ENCODE data around the gene CPNE6.

The CPNE6 gene

GRCh38 chr14:24076302-24076601 lies 4.9 kb downstream of the CPNE6 start:
- no peak overlapping the region for H3K18ac ChIP-seq (ENCODE audit: low read depth in 1 of 2, low read length in 2 of 2)
- H3K27ac ChIP-seq (ENCODE audit: low read length, poor library complexity, severe bottlenecking), result no peak overlapping the region
- no peak overlapping the region for H2BK15ac ChIP-seq (ENCODE audit: low read depth, poor library complexity, severe bottlenecking)
- H3K9me3 ChIP-seq (ENCODE audit: control insufficient read depth, low read length), result no peaks in the 10 kb centered on the region
- H4K91ac ChIP-seq (ENCODE audit: low read length), result no peak overlapping the region
- no peak overlapping the region for H3K14ac ChIP-seq (ENCODE audit: low read length in 2 of 2)
- H3K9ac ChIP-seq (ENCODE audit: low read length), result no peak overlapping the region
- H3K79me1 ChIP-seq (replicated peaks; ENCODE audit: low read length, poor library complexity, severe bottlenecking), result peaks cover 2% of the 10 kb centered on the region
- H3K4ac ChIP-seq (ENCODE audit: low read depth in 1 of 2, low read length in 2 of 2), result no peak overlapping the region
- no peak overlapping the region for H3K4me2 ChIP-seq (ENCODE audit: low read length, poor library complexity, severe bottlenecking)
- H3K23ac ChIP-seq (ENCODE audit: low read length in 2 of 2), result no peak overlapping the region
- 84% methylated on average over 8 of the region's 10 CpGs for WGBS
- peaks cover 72 to 88% of the 10 kb centered on the region in 2 experiments for H3K27me3 ChIP-seq (ENCODE audit: control insufficient read depth in 1 of 2, insufficient read depth in 1 of 2, low read length in 2 of 2)
- no peak overlapping the region for H3K4me3 ChIP-seq (ENCODE audit: insufficient read depth in 1 of 2, low read depth in 1 of 2, low read length in 2 of 2)
- H2AK5ac ChIP-seq (ENCODE audit: low read length, severe bottlenecking), result no peak overlapping the region
- no peak overlapping the region for H2BK120ac ChIP-seq (ENCODE audit: low read depth, low read length)
- no peak overlapping the region for H2BK5ac ChIP-seq (ENCODE audit: low read depth, low read length, poor library complexity, severe bottlenecking)
- no peak overlapping the region for H2AFZ ChIP-seq (ENCODE audit: low read depth, low read length)
- no peak for DNase-seq
- H3K4me1 ChIP-seq (ENCODE audit: control insufficient read depth, insufficient read depth, low read depth, low read length), result peaks cover 7% of the 10 kb centered on the region
- no peaks in the 10 kb centered on the region for H3K36me3 ChIP-seq (ENCODE audit: control insufficient read depth in 1 of 2, insufficient read depth in 2 of 2, low read depth in 1 of 2, low read length in 2 of 2)
- no peak overlapping the region for H4K8ac ChIP-seq (ENCODE audit: low read length)
- no peak overlapping the region for H2BK12ac ChIP-seq (ENCODE audit: low read length in 2 of 2)

GRCh38 chr14:24077086-24077485 lies 5.7 kb downstream of the CPNE6 start:
- H3K23ac ChIP-seq (ENCODE audit: low read length in 2 of 2), result no peak overlapping the region
- H3K36me3 ChIP-seq (ENCODE audit: control insufficient read depth in 1 of 2, insufficient read depth in 2 of 2, low read depth in 1 of 2, low read length in 2 of 2), result no peaks in the 10 kb centered on the region
- WGBS, result 93% methylated on average over 23 of the region's 23 CpGs
- no peak overlapping the region for H3K4me3 ChIP-seq (ENCODE audit: insufficient read depth in 1 of 2, low read depth in 1 of 2, low read length in 2 of 2)
- H2AK5ac ChIP-seq (ENCODE audit: low read length, severe bottlenecking), result no peak overlapping the region
- peaks cover 10% of the 10 kb centered on the region for H3K4me1 ChIP-seq (ENCODE audit: control insufficient read depth, insufficient read depth, low read depth, low read length)
- H3K18ac ChIP-seq (ENCODE audit: low read depth in 1 of 2, low read length in 2 of 2), result no peak overlapping the region
- no peak overlapping the region for H3K9ac ChIP-seq (ENCODE audit: low read length)
- no peak overlapping the region for H2BK12ac ChIP-seq (ENCODE audit: low read length in 2 of 2)
- peaks cover 75 to 84% of the 10 kb centered on the region in 2 experiments for H3K27me3 ChIP-seq (ENCODE audit: control insufficient read depth in 1 of 2, insufficient read depth in 1 of 2, low read length in 2 of 2)
- H3K9me3 ChIP-seq (ENCODE audit: control insufficient read depth, low read length), result no peaks in the 10 kb centered on the region
- no peak overlapping the region for H4K8ac ChIP-seq (ENCODE audit: low read length)
- H3K4ac ChIP-seq (ENCODE audit: low read depth in 1 of 2, low read length in 2 of 2), result no peak overlapping the region
- H2AFZ ChIP-seq (ENCODE audit: low read depth, low read length), result no peak overlapping the region
- H4K91ac ChIP-seq (ENCODE audit: low read length), result no peak overlapping the region
- H3K79me1 ChIP-seq (replicated peaks; ENCODE audit: low read length, poor library complexity, severe bottlenecking), result peaks cover 2% of the 10 kb centered on the region
- H3K4me2 ChIP-seq (ENCODE audit: low read length, poor library complexity, severe bottlenecking), result no peak overlapping the region
- DNase-seq, result no peak
- H2BK5ac ChIP-seq (ENCODE audit: low read depth, low read length, poor library complexity, severe bottlenecking), result no peak overlapping the region
- no peak overlapping the region for H3K14ac ChIP-seq (ENCODE audit: low read length in 2 of 2)
- H2BK15ac ChIP-seq (ENCODE audit: low read depth, poor library complexity, severe bottlenecking), result no peak overlapping the region
- no peak overlapping the region for H3K27ac ChIP-seq (ENCODE audit: low read length, poor library complexity, severe bottlenecking)
- no peak overlapping the region for H2BK120ac ChIP-seq (ENCODE audit: low read depth, low read length)

GRCh38 chr14:24078146-24078545 lies 6.8 kb downstream of the CPNE6 start:
- Histone ChIP-seq H3K4me1 (ENCODE audit: control insufficient read depth, insufficient read depth, low read depth, low read length) (peaks cover 10% of the 10 kb centered on the region), H3K4me2 (ENCODE audit: low read length, poor library complexity, severe bottlenecking) (no peak overlapping the region), H2BK12ac (ENCODE audit: low read length in 2 of 2) (no peak overlapping the region), H3K14ac (ENCODE audit: low read length in 2 of 2) (no peak overlapping the region), H2BK15ac (ENCODE audit: low read depth, poor library complexity, severe bottlenecking) (no peak overlapping the region), H3K4me3 (ENCODE audit: insufficient read depth in 1 of 2, low read depth in 1 of 2, low read length in 2 of 2) (no peak overlapping the region), H3K27me3 (ENCODE audit: control insufficient read depth in 1 of 2, insufficient read depth in 1 of 2, low read length in 2 of 2) (peaks cover 76 to 84% of the 10 kb centered on the region in 2 experiments), H4K91ac (ENCODE audit: low read length) (no peak overlapping the region), H2AFZ (ENCODE audit: low read depth, low read length) (no peak overlapping the region), H2BK5ac (ENCODE audit: low read depth, low read length, poor library complexity, severe bottlenecking) (no peak overlapping the region), H3K18ac (ENCODE audit: low read depth in 1 of 2, low read length in 2 of 2) (no peak overlapping the region), H3K9ac (ENCODE audit: low read length) (no peak overlapping the region), H3K79me1 (replicated peaks; ENCODE audit: low read length, poor library complexity, severe bottlenecking) (peaks cover 2% of the 10 kb centered on the region), H3K9me3 (ENCODE audit: control insufficient read depth, low read length) (no peaks in the 10 kb centered on the region), H3K36me3 (ENCODE audit: control insufficient read depth in 1 of 2, insufficient read depth in 2 of 2, low read depth in 1 of 2, low read length in 2 of 2) (no peaks in the 10 kb centered on the region), H2BK120ac (ENCODE audit: low read depth, low read length) (no peak overlapping the region), H3K23ac (ENCODE audit: low read length in 2 of 2) (no peak overlapping the region), H2AK5ac (ENCODE audit: low read length, severe bottlenecking) (no peak overlapping the region), H4K8ac (ENCODE audit: low read length) (no peak overlapping the region), H3K4ac (ENCODE audit: low read depth in 1 of 2, low read length in 2 of 2) (no peak overlapping the region), H3K27ac (ENCODE audit: low read length, poor library complexity, severe bottlenecking) (no peak overlapping the region)
- WGBS, result 53% methylated on average over 3 of the region's 3 CpGs
- no peak for DNase-seq

GRCh38 chr14:24079491-24080141 lies 8.3 kb downstream of the CPNE6 start:
- H4K8ac ChIP-seq (ENCODE audit: low read length), result no peak overlapping the region
- no peak overlapping the region for H3K4ac ChIP-seq (ENCODE audit: low read depth in 1 of 2, low read length in 2 of 2)
- no peak overlapping the region for H4K91ac ChIP-seq (ENCODE audit: low read length)
- H3K4me1 ChIP-seq (ENCODE audit: control insufficient read depth, insufficient read depth, low read depth, low read length), result peaks cover 10% of the 10 kb centered on the region
- no peak overlapping the region for H3K4me2 ChIP-seq (ENCODE audit: low read length, poor library complexity, severe bottlenecking)
- H3K9ac ChIP-seq (ENCODE audit: low read length), result no peak overlapping the region
- 73% methylated on average over 8 of the region's 9 CpGs for WGBS
- no peak overlapping the region for H2BK12ac ChIP-seq (ENCODE audit: low read length in 2 of 2)
- no peak overlapping the region for H2AFZ ChIP-seq (ENCODE audit: low read depth, low read length)
- DNase-seq, result no peak
- no peaks in the 10 kb centered on the region for H3K9me3 ChIP-seq (ENCODE audit: control insufficient read depth, low read length)
- no peak overlapping the region for H2BK120ac ChIP-seq (ENCODE audit: low read depth, low read length)
- peaks cover 2% of the 10 kb centered on the region for H3K79me1 ChIP-seq (replicated peaks; ENCODE audit: low read length, poor library complexity, severe bottlenecking)
- H3K36me3 ChIP-seq (ENCODE audit: control insufficient read depth in 1 of 2, insufficient read depth in 2 of 2, low read depth in 1 of 2, low read length in 2 of 2), result no peaks in the 10 kb centered on the region
- no peak overlapping the region for H3K27ac ChIP-seq (ENCODE audit: low read length, poor library complexity, severe bottlenecking)
- H2AK5ac ChIP-seq (ENCODE audit: low read length, severe bottlenecking), result no peak overlapping the region
- peaks cover 82 to 83% of the 10 kb centered on the region in 2 experiments for H3K27me3 ChIP-seq (ENCODE audit: control insufficient read depth in 1 of 2, insufficient read depth in 1 of 2, low read length in 2 of 2)
- H3K18ac ChIP-seq (ENCODE audit: low read depth in 1 of 2, low read length in 2 of 2), result no peak overlapping the region
- H2BK15ac ChIP-seq (ENCODE audit: low read depth, poor library complexity, severe bottlenecking), result no peak overlapping the region
- no peak overlapping the region for H2BK5ac ChIP-seq (ENCODE audit: low read depth, low read length, poor library complexity, severe bottlenecking)
- no peak overlapping the region for H3K23ac ChIP-seq (ENCODE audit: low read length in 2 of 2)
- no peak overlapping the region for H3K14ac ChIP-seq (ENCODE audit: low read length in 2 of 2)
- no peak overlapping the region for H3K4me3 ChIP-seq (ENCODE audit: insufficient read depth in 1 of 2, low read depth in 1 of 2, low read length in 2 of 2)

All from mesenchymal stem cell (in vitro differentiated cells and primary cell).